ENCODE measurements around the gene CCL22.

- TF ChIP-seq CTCF (IDR thresholded peaks at IDR 0.05) (no peak), POLR2A (IDR thresholded peaks at IDR 0.05) (no peak)
Measured at GRCh38 chr16:57373117-57373947, 14.7 kb downstream of the CCL22 start.

Data from testis (tissue), 2 donors.